ENCODE results near the gene BICRA. TPM values are rescaled to one million over a fixed set of nuclear protein-coding genes. Genes with fewer than 3 reads are reported as not detected.

Gene BICRA
- total and polyA plus RNA-seq, 2 donors (not counting 1 experiment from before 2014, with no cell fraction given) = 14.1 to 34.7 TPM

DNA sequence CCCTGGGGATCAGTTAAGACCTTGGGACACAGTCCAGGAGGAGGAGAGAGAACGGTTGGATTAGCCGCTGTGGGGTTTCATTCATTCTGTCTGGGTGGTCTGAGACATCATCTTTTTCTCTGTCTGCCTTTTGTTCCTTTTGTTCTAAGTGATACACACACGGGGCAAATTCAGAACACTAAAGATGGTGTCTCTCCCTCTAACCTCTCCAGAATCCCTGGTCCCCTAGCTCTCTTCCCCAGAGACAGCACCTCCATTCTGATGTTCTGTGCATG is 5.0 kb downstream of the BICRA start:
- CTCF ChIA-PET = no interaction called here
- H3K79me2 ChIP-seq (ENCODE audit: control insufficient read depth, insufficient read depth, low read length) = peaks cover 99% of the 10 kb centered on the region
- H3K36me3 ChIP-seq (replicated peaks in 1 of 2; ENCODE audit: control extremely low read depth in 1 of 2, control insufficient read depth in 1 of 2, extremely low read depth in 1 of 2, insufficient read depth in 2 of 2, low read length in 1 of 2) = peaks cover 0 to 2% of the 10 kb centered on the region in 2 experiments
- peaks cover 91% of the 10 kb centered on the region for H4K20me1 ChIP-seq (ENCODE audit: control insufficient read depth, insufficient read depth, low read length, poor library complexity, severe bottlenecking)
- intact Hi-C loops (cut with micrococcal nuclease) = no loop called here
- H3K4me3 ChIP-seq (ENCODE audit: control extremely low read depth in 1 of 5, extremely low read depth in 1 of 5, insufficient read depth in 1 of 5, low read depth in 2 of 5, low read length in 4 of 5) = no peak overlapping the region
- H3K9ac ChIP-seq (ENCODE audit: low read length) = no peak overlapping the region
- no CpG with 5 or more reads among the region's 3 CpGs for WGBS (ENCODE audit: insufficient coverage)
- no peak overlapping the region for H3K4me2 ChIP-seq (replicated peaks; ENCODE audit: low read depth, low read length, poor library complexity, severe bottlenecking)
- no peak overlapping the region for H3K27ac ChIP-seq (ENCODE audit: low read length in 2 of 2)
- H3K4me1 ChIP-seq (ENCODE audit: control insufficient read depth in 2 of 2, insufficient read depth in 2 of 2, low read length in 2 of 2) = peaks cover 25 to 26% of the 10 kb centered on the region in 2 donors
- TF ChIP-seq EZH2 (IDR thresholded peaks at IDR 0.05; ENCODE audit: borderline replicate concordance, insufficient read depth, low read depth, low read length, poor library complexity, severe bottlenecking) (no peak), CTCF (IDR thresholded peaks at IDR 0.05) (no peak)
- DNase-seq (no peak), ATAC-seq (ENCODE audit: low read depth) (no peak)
- peaks cover 0 to 5% (median 0%) of the 10 kb centered on the region in 3 donors for H3K9me3 ChIP-seq (ENCODE audit: control extremely low read depth in 1 of 3, control insufficient read depth in 2 of 3, insufficient read depth in 1 of 3, low read length in 2 of 3)
- H3K9me3 Mint-ChIP-seq (ENCODE audit: insufficient read depth) = no peaks in the 10 kb centered on the region
- no peak overlapping the region for H3K27ac Mint-ChIP-seq
- H3K27me3 ChIP-seq (replicated peaks in 1 of 4; ENCODE audit: control extremely low read depth in 1 of 4, control insufficient read depth in 3 of 4, insufficient read depth in 4 of 4, low read length in 3 of 4) = no peaks in the 10 kb centered on the region
- no peaks in the 10 kb centered on the region for H3K27me3 Mint-ChIP-seq
- H3K4me1 Mint-ChIP-seq = peaks cover 48% of the 10 kb centered on the region
- POLR2A ChIA-PET = interaction anchor here (1.3 kb wide), 1 partner anchor 14 kb away, joined by 7 read pairs; no protein-coding TSS in a partner anchor
- H3K4me3 Mint-ChIP-seq = no peak overlapping the region
- H2AFZ ChIP-seq (ENCODE audit: insufficient read depth, low read depth, low read length, poor library complexity, severe bottlenecking) = no peak overlapping the region

GRCh38 chr19:47614559-47614958 is 5.6 kb downstream of the BICRA start:
- H3K4me3 ChIP-seq (ENCODE audit: control extremely low read depth in 1 of 5, extremely low read depth in 1 of 5, insufficient read depth in 1 of 5, low read depth in 2 of 5, low read length in 4 of 5) = no peak overlapping the region
- POLR2A ChIA-PET = no interaction called here
- H3K4me1 ChIP-seq (ENCODE audit: control insufficient read depth in 2 of 2, insufficient read depth in 2 of 2, low read length in 2 of 2) = peaks cover 25 to 26% of the 10 kb centered on the region in 2 donors
- H2AFZ ChIP-seq (ENCODE audit: insufficient read depth, low read depth, low read length, poor library complexity, severe bottlenecking) = no peak overlapping the region
- Mint-ChIP-seq H3K27me3 (no peaks in the 10 kb centered on the region), H3K4me1 (peaks cover 48% of the 10 kb centered on the region), H3K4me3 (no peak overlapping the region), H3K9me3 (ENCODE audit: insufficient read depth) (no peaks in the 10 kb centered on the region), H3K27ac (no peak overlapping the region)
- peaks cover 98% of the 10 kb centered on the region for H3K79me2 ChIP-seq (ENCODE audit: control insufficient read depth, insufficient read depth, low read length)
- peaks cover 0 to 5% (median 0%) of the 10 kb centered on the region in 3 donors for H3K9me3 ChIP-seq (ENCODE audit: control extremely low read depth in 1 of 3, control insufficient read depth in 2 of 3, insufficient read depth in 1 of 3, low read length in 2 of 3)
- ATAC-seq (ENCODE audit: low read depth) = no peak
- peaks cover 97% of the 10 kb centered on the region for H4K20me1 ChIP-seq (ENCODE audit: control insufficient read depth, insufficient read depth, low read length, poor library complexity, severe bottlenecking)
- intact Hi-C loops (cut with micrococcal nuclease) = no loop called here
- no peak for DNase-seq
- CTCF ChIA-PET = no interaction called here
- no peak overlapping the region for H3K27ac ChIP-seq (ENCODE audit: low read length in 2 of 2)
- TF ChIP-seq EZH2 (IDR thresholded peaks at IDR 0.05; ENCODE audit: borderline replicate concordance, insufficient read depth, low read depth, low read length, poor library complexity, severe bottlenecking) = no peak
- TF ChIP-seq CTCF (IDR thresholded peaks at IDR 0.05) = no peak
- 100% methylated on average over 5 of the region's 10 CpGs for WGBS (ENCODE audit: insufficient coverage)
- H3K4me2 ChIP-seq (replicated peaks; ENCODE audit: low read depth, low read length, poor library complexity, severe bottlenecking) = no peak overlapping the region
- peaks cover 0 to 2% of the 10 kb centered on the region in 2 experiments for H3K36me3 ChIP-seq (replicated peaks in 1 of 2; ENCODE audit: control extremely low read depth in 1 of 2, control insufficient read depth in 1 of 2, extremely low read depth in 1 of 2, insufficient read depth in 2 of 2, low read length in 1 of 2)
- no peaks in the 10 kb centered on the region for H3K27me3 ChIP-seq (replicated peaks in 1 of 4; ENCODE audit: control extremely low read depth in 1 of 4, control insufficient read depth in 3 of 4, insufficient read depth in 4 of 4, low read length in 3 of 4)
- no peak overlapping the region for H3K9ac ChIP-seq (ENCODE audit: low read length)
